H1 (cell line): Measurements from ENCODE around the gene MALT1. TPM values are rescaled to one million over a fixed set of nuclear protein-coding genes. Genes with fewer than 3 reads are reported as not detected.

Experiments
- ASH2L ChIP-seq: fragments of 200-600, 300-600 bp; sonication (generic); IDR thresholded peaks from one replicate; pipeline ENCODE4 v1.7.1; 2017; ENCODE audit warnings: low read length
- CHD2 ChIP-seq: IDR thresholded peaks from 2 replicates; pipeline ENCODE4 v1.6.1; 2012; ENCODE audit warnings: low read length, improper control_type of control experiment
- CHD7 ChIP-seq: fragments of 300-600 bp; sonication (generic); IDR thresholded peaks from 2 replicates; pipeline ENCODE4 v1.7.1; 2012; ENCODE audit warnings: low read length, moderate library complexity, mild to moderate bottlenecking, inconsistent platforms; ENCODE audit not compliant: insufficient replicate concordance
- EZH2 ChIP-seq: fragments of 200-600 bp; sonication (generic); IDR thresholded peaks from 2 replicates; pipeline ENCODE4 v1.7.1; 2012; ENCODE audit warnings: low read depth, mild to moderate bottlenecking, moderate library complexity, low read length, inconsistent platforms; ENCODE audit not compliant: severe bottlenecking
- MAX ChIP-seq: IDR thresholded peaks from 2 replicates; pipeline ENCODE4 v1.6.1; 2012; ENCODE audit warnings: inconsistent platforms
- RBBP5 ChIP-seq: IDR thresholded peaks from 2 replicates; pipeline ENCODE4 v1.7.1; 2012; ENCODE audit warnings: low read depth, mild to moderate bottlenecking, inconsistent platforms, low read length, moderate library complexity, borderline replicate concordance
- SIRT6 ChIP-seq: IDR thresholded peaks from one replicate; pipeline ENCODE4 v1.7.1; 2012; ENCODE audit warnings: low read length, inconsistent platforms
- SIX5 ChIP-seq: IDR thresholded peaks from 2 replicates; pipeline ENCODE4 v1.6.1; 2011; ENCODE audit warnings: mild to moderate bottlenecking, low read depth, low read length
- SP2 ChIP-seq: IDR thresholded peaks from 2 replicates; pipeline ENCODE4 v1.6.1; 2012; ENCODE audit warnings: mild to moderate bottlenecking, low read length, inconsistent platforms
- USF2 ChIP-seq: IDR thresholded peaks from 2 replicates; pipeline ENCODE4 v1.6.1; 2011; ENCODE audit warnings: low read length, improper control_type of control experiment
- YY1 ChIP-seq: IDR thresholded peaks from 2 replicates; pipeline ENCODE4 v1.6.1; 2011; ENCODE audit warnings: low read depth, mild to moderate bottlenecking, low read length
- polyA plus RNA-seq, 7 experiments: library from polyadenylated mRNA; depleted of rRNA in 3 of 7; stranded (reverse) in 5 of 7; unstranded in 2 of 7; fragments of >200 nt in 5 of 7; fragments of 200-250 nt in 2 of 7; gene quantifications; 1 replicate in 5 of 7; 2 replicates in 1 of 7; 4 replicates in 1 of 7; pipeline versions ENCODE4 v1.2.1 to v1.2.3, GENCODE V29; 2011 to 2013; ENCODE audit warnings: missing spikeins in 2 of 7, mixed read lengths in 2 of 7
- total RNA-seq: library from RNA; stranded (reverse); fragmentation: NEBNext Ultra II Directional; extraction: Animal tissue kit (Norgen Biotek cat#: 25700); gene quantifications from 2 replicates; pipeline ENCODE4 v1.2.1, GENCODE V29; 2021

The MALT1 gene
- total and polyA plus RNA-seq, 2 of the 8 experiments (the other 6 are each of a cell fraction or from before 2014, with no cell fraction given), result 10.7 to 25.9 TPM

GRCh38 chr18:58745914-58746313 is 74.6 kb downstream of the MALT1 start (continued):
- TF ChIP-seq CHD7 (no peak), SIX5 (no peak), YY1 (no peak), MAX (no peak), CHD2 (no peak), USF2 (no peak), ASH2L (no peak), SIRT6 (no peak), SP2 (no peak), EZH2 (no peak), RBBP5 (no peak)
